Mucosa of descending colon (tissue), 3 donors: ENCODE data around the gene VKORC1L1. TPM values are rescaled to one million over a fixed set of nuclear protein-coding genes. Genes with fewer than 3 reads are reported as not detected.
A peak's percentile ranks its signal among the peaks of the same experiment; 100 is the strongest.

ENCODE experiments used
- ATAC-seq: fragments of 200-7000 bp; cut with Tn5 transposase; one replicate; pipeline ENCODE4 v1.9.1; 2020; ENCODE audit warnings: mild to moderate bottlenecking, moderate library complexity
- DNase-seq, 3 donors: peaks; one replicate each; pipeline ENCODE4 v3.0.0-alpha.2; 2020
- H3K36me3 ChIP-seq: fragments of 200-600 bp; one replicate; pipeline ENCODE4 v1.8.0; 2021; ENCODE audit warnings: low read depth, mild to moderate bottlenecking
- H3K4me1 ChIP-seq: fragments of 200-600 bp; one replicate; pipeline ENCODE4 v1.8.0; 2021; ENCODE audit warnings: low read depth, mild to moderate bottlenecking
- H3K4me3 ChIP-seq: fragments of 200-600 bp; one replicate; pipeline ENCODE4 v1.8.0; 2021; ENCODE audit warnings: mild to moderate bottlenecking
- H3K9me3 ChIP-seq: fragments of 200-600 bp; one replicate; pipeline ENCODE4 v1.8.0; 2021; ENCODE audit warnings: mild to moderate bottlenecking
- CTCF ChIP-seq: fragments of 200-600 bp; IDR thresholded peaks from one replicate; pipeline ENCODE4 v1.8.0; 2022; ENCODE audit warnings: antibody characterized with exemption, mild to moderate bottlenecking
- intact Hi-C, 2 donors: fragments of 100-400 bp; cut with DNase I in 1 of 2; cut with micrococcal nuclease in 1 of 2; formaldehyde crosslinking; loops; one replicate each; pipeline versions ENCODE4 v1.11.0 to v1.11.1; 2022; cut with DNase I, micrococcal nuclease
- total RNA-seq, 3 donors: library from RNA; stranded (reverse); fragmentation: NEBNext Ultra II Directional in 2 of 3; extraction: Animal tissue kit (Norgen Biotek cat#: 25700) in 2 of 3; gene quantifications; one replicate each; pipeline versions ENCODE4 v1.2.1 to v1.2.4, GENCODE V29; 2021 to 2023
- donor health status: DM: no; HTN: no; CAD: no; lungs with moderate emphysema.
- donor health status: DM: no; HTN: no; CAD: no.
- donor health status: DM: no; HTN: yes; CAD: no.

Gene VKORC1L1
- total RNA-seq, 3 donors from 2014 or later = 18.0 to 25.6 (median 22.2) TPM

GRCh38 chr7:65972976-65973375 is 100.1 kb downstream of the VKORC1L1 start:
- DNase-seq = no peak
- Histone ChIP-seq H3K4me3 (no peak overlapping the region), H3K9me3 (no peaks in the 10 kb centered on the region), H3K36me3 (peaks cover 26% of the 10 kb centered on the region), H3K4me1 (no peaks in the 10 kb centered on the region)
- intact Hi-C loops = no loop called here
- TF ChIP-seq CTCF = no peak
- no peak for ATAC-seq

- TF ChIP-seq CTCF = no peak
- Histone ChIP-seq H3K36me3 (peaks cover 18% of the 10 kb centered on the region), H3K9me3 (no peaks in the 10 kb centered on the region), H3K4me1 (no peaks in the 10 kb centered on the region), H3K4me3 (no peak overlapping the region)
- DNase-seq (no peak), ATAC-seq (peak; percentile 24)
- intact Hi-C loops = no loop called here
Measured at GRCh38 chr7:65974191-65974801, 101.4 kb downstream of the VKORC1L1 start.

GRCh38 chr7:65974876-65975275 is 102.0 kb downstream of the VKORC1L1 start:
- H3K4me3 ChIP-seq = no peak overlapping the region
- ATAC-seq = peak; percentile 15
- DNase-seq = no peak
- no peaks in the 10 kb centered on the region for H3K4me1 ChIP-seq
- peaks cover 16% of the 10 kb centered on the region for H3K36me3 ChIP-seq
- no peak for TF ChIP-seq CTCF
- no peaks in the 10 kb centered on the region for H3K9me3 ChIP-seq
- intact Hi-C loops = no loop called here

GRCh38 chr7:65975814-65976445 is 103.1 kb downstream of the VKORC1L1 start:
- ATAC-seq (no peak), DNase-seq (no peak)
- Histone ChIP-seq H3K36me3 (peaks cover 10% of the 10 kb centered on the region), H3K4me3 (no peak overlapping the region), H3K9me3 (no peaks in the 10 kb centered on the region), H3K4me1 (peaks cover 6% of the 10 kb centered on the region)
- intact Hi-C loops = no loop called here
- TF ChIP-seq CTCF = no peak

GRCh38 chr7:65976659-65977196 is 103.9 kb downstream of the VKORC1L1 start:
- no peak for DNase-seq
- no peak overlapping the region for H3K4me3 ChIP-seq
- intact Hi-C loops = no loop called here
- peaks cover 12% of the 10 kb centered on the region for H3K4me1 ChIP-seq
- no peaks in the 10 kb centered on the region for H3K9me3 ChIP-seq
- TF ChIP-seq CTCF = no peak
- no peak for ATAC-seq
- peaks cover 10% of the 10 kb centered on the region for H3K36me3 ChIP-seq
